Myocyte (in vitro differentiated cells): ENCODE data around the gene RASIP1. TPM values are rescaled to one million over a fixed set of nuclear protein-coding genes. Genes with fewer than 3 reads are reported as not detected.
A peak's percentile ranks its signal among the peaks of the same experiment; 100 is the strongest.

Experiments
- DNase-seq: peaks from one replicate; pipeline ENCODE4 v3.0.0-alpha.2; 2012; ENCODE audit warnings: low read depth
- total RNA-seq: library from RNA; depleted of rRNA; stranded (reverse); fragments of >200 nt; gene quantifications from 2 replicates; pipeline ENCODE4 v1.2.3, GENCODE V29; 2014

Gene RASIP1
- total RNA-seq, 1 donor from 2014 or later, result 0.05 TPM

- DNase-seq, result peak; percentile 89
Measured at GRCh38 chr19:48674921-48675824, 65.2 kb downstream of the RASIP1 start.

GRCh38 chr19:48674216-48674809 lies 66.1 kb downstream of the RASIP1 start:
- no peak for DNase-seq

- DNase-seq, result no peak
Measured at GRCh38 chr19:48673436-48674100, 66.8 kb downstream of the RASIP1 start.

- no peak for DNase-seq
Measured at GRCh38 chr19:48672994-48673393, 67.4 kb downstream of the RASIP1 start, which contains the start of gene NTN5. Gene NTN5 (minus strand): TSS chr19:48673017. CDS start chr19:48670986, 2,031 bp downstream.

GRCh38 chr19:48671446-48671995 lies 68.9 kb downstream of the RASIP1 start:
- no peak for DNase-seq

GRCh38 chr19:48670699-48671445 lies 69.5 kb downstream of the RASIP1 start:
- no peak for DNase-seq

Other genes starting within 250 kb of the RASIP1 start
- gene LMTK3, start 228.8 kb downstream of the RASIP1 start, total RNA-seq, result 0.05 and 0.26 TPM in 2 replicates
- not detected in 2 replicates for gene SULT2B1, start 188.4 kb downstream of the RASIP1 start, total RNA-seq
- not detected in 2 replicates for gene SPACA4, start 133.9 kb downstream of the RASIP1 start, total RNA-seq
- gene FAM83E, start 125.5 kb downstream of the RASIP1 start, total RNA-seq, result 5.1 and 7.9 TPM in 2 replicates
- gene RPL18, start 121.4 kb downstream of the RASIP1 start, total RNA-seq, result 1,744 and 2,296 TPM in 2 replicates
- gene SPHK2, start 121.1 kb downstream of the RASIP1 start, total RNA-seq, result 11.0 and 16.5 TPM in 2 replicates
- gene DBP, start 103.2 kb downstream of the RASIP1 start, total RNA-seq, result 6.9 and 17.0 TPM in 2 replicates
- gene CA11, start 94.4 kb downstream of the RASIP1 start, total RNA-seq, result 1.5 and 2.0 TPM in 2 replicates
- gene NTN5, start 67.6 kb downstream of the RASIP1 start, total RNA-seq, result 0.08 and 0.42 TPM in 2 replicates
- not detected in 2 replicates for gene FUT2, start 44.6 kb downstream of the RASIP1 start, total RNA-seq
- gene MAMSTR, start 20.9 kb downstream of the RASIP1 start, total RNA-seq, result 8.7 and 16.2 TPM in 2 replicates
- gene IZUMO1, start 6.3 kb upstream of the RASIP1 start, total RNA-seq, result 0.08 TPM in 1 of 2 replicates, not detected in the other
- 0.03 and 0.05 TPM in 2 replicates for gene FUT1, start 12.0 kb upstream of the RASIP1 start, total RNA-seq
- not detected in 2 replicates for gene FGF21, start 14.9 kb upstream of the RASIP1 start, total RNA-seq
- 29.7 and 34.1 TPM in 2 replicates for gene BCAT2, start 70.4 kb upstream of the RASIP1 start, total RNA-seq
- 0.59 TPM in 1 of 2 replicates, not detected in the other for gene HSD17B14, start 95.9 kb upstream of the RASIP1 start, total RNA-seq
- 25.5 and 29.5 TPM in 2 replicates for gene PLEKHA4, start 128.0 kb upstream of the RASIP1 start, total RNA-seq
- 62.2 and 81.7 TPM in 2 replicates for gene PPP1R15A, start 131.8 kb upstream of the RASIP1 start, total RNA-seq
- not detected in 2 replicates for gene TULP2, start 158.1 kb upstream of the RASIP1 start, total RNA-seq
- gene NUCB1, start 159.7 kb upstream of the RASIP1 start, total RNA-seq, result 178 and 199 TPM in 2 replicates
- gene DHDH, start 193.1 kb upstream of the RASIP1 start, total RNA-seq, result 0.32 TPM in 1 of 2 replicates, not detected in the other
- gene BAX, start 214.3 kb upstream of the RASIP1 start, total RNA-seq, result 59.7 and 78.0 TPM in 2 replicates
- 1,692 and 1,792 TPM in 2 replicates for gene FTL, start 224.7 kb upstream of the RASIP1 start, total RNA-seq